Right atrium auricular region (tissue), 2 donors: ENCODE results near the gene PRICKLE2. TPM values are rescaled to one million over a fixed set of nuclear protein-coding genes. Genes with fewer than 3 reads are reported as not detected.

Experiments used
- DNase-seq: peaks from one replicate; pipeline ENCODE4 v3.0.0-alpha.2; 2019; ENCODE audit warnings: low spot score
- H3K27ac ChIP-seq, 2 donors: fragments of 200-600 bp; sonication (generic); 1 replicate in 1 of 2; 2 replicates in 1 of 2; pipeline ENCODE4 v1.5.1; 2016 to 2019
- H3K27me3 ChIP-seq, 2 donors: fragments of 200-600 bp; sonication (generic); one replicate each; pipeline versions ENCODE4 v1.5.1 to v1.6.0; 2017 to 2019
- H3K36me3 ChIP-seq: fragments of 200-600 bp; sonication (generic); one replicate; pipeline ENCODE4 v1.5.1; 2016
- H3K4me1 ChIP-seq, 2 donors: fragments of 200-600 bp; sonication (generic); one replicate each; pipeline versions ENCODE4 v1.5.1 to v1.6.0; 2017 to 2019
- H3K4me3 ChIP-seq, 2 donors: fragments of 200-600 bp; sonication (generic); 1 replicate in 1 of 2; 2 replicates in 1 of 2; pipeline ENCODE4 v1.5.1; 2017 to 2019; ENCODE audit warnings: mild to moderate bottlenecking in 1 of 2, moderate library complexity in 1 of 2
- H3K9me3 ChIP-seq, 2 donors: fragments of 200-600 bp; sonication (generic); one replicate each; pipeline ENCODE4 v1.5.1; 2019
- CTCF ChIP-seq, 2 donors: fragments of 200-600 bp; sonication (generic); IDR thresholded peaks; one replicate each; pipeline ENCODE4 v1.5.1; 2019; ENCODE audit warnings: antibody characterized with exemption in 2 of 2
- total RNA-seq, 2 donors: library from RNA; depleted of rRNA; stranded (reverse); fragments of >200 nt; gene quantifications; one replicate each; pipeline ENCODE4 v1.1.0, GENCODE V29; 2016

Gene PRICKLE2
- total RNA-seq, 2 donors from 2014 or later = 18.4 to 22.2 TPM

- H3K4me1 ChIP-seq = peaks cover 0 to 17% of the 10 kb centered on the region in 2 donors
- no peaks in the 10 kb centered on the region for H3K9me3 ChIP-seq
- no peaks in the 10 kb centered on the region for H3K36me3 ChIP-seq
- no peak overlapping the region for H3K27ac ChIP-seq
- no peaks in the 10 kb centered on the region for H3K27me3 ChIP-seq
- no peak for TF ChIP-seq CTCF (IDR thresholded peaks at IDR 0.05)
- no peak overlapping the region for H3K4me3 ChIP-seq
- no peak for DNase-seq
Observed at GRCh38 chr3:64064804-64065203, 160.5 kb downstream of the PRICKLE2 start.

GRCh38 chr3:64063983-64064438, 161.3 kb downstream of the PRICKLE2 start:
- no peak overlapping the region for H3K27ac ChIP-seq
- peaks cover 0 to 17% of the 10 kb centered on the region in 2 donors for H3K4me1 ChIP-seq
- no peak for DNase-seq
- no peaks in the 10 kb centered on the region for H3K27me3 ChIP-seq
- H3K9me3 ChIP-seq = no peaks in the 10 kb centered on the region
- H3K36me3 ChIP-seq = no peaks in the 10 kb centered on the region
- no peak for TF ChIP-seq CTCF (IDR thresholded peaks at IDR 0.05)
- no peak overlapping the region for H3K4me3 ChIP-seq

- no peak overlapping the region for H3K4me3 ChIP-seq
- DNase-seq = no peak
- H3K36me3 ChIP-seq = no peaks in the 10 kb centered on the region
- H3K27ac ChIP-seq = no peak overlapping the region
- H3K27me3 ChIP-seq = no peaks in the 10 kb centered on the region
- no peak for TF ChIP-seq CTCF (IDR thresholded peaks at IDR 0.05)
- H3K4me1 ChIP-seq = peaks cover 0 to 17% of the 10 kb centered on the region in 2 donors
- no peaks in the 10 kb centered on the region for H3K9me3 ChIP-seq
Observed at GRCh38 chr3:64063207-64063982, 161.9 kb downstream of the PRICKLE2 start.

- Histone ChIP-seq H3K4me3 (no peak overlapping the region), H3K36me3 (no peaks in the 10 kb centered on the region), H3K4me1 (peaks cover 0 to 6% of the 10 kb centered on the region in 2 donors), H3K9me3 (no peaks in the 10 kb centered on the region), H3K27ac (no peak overlapping the region), H3K27me3 (no peaks in the 10 kb centered on the region)
- DNase-seq = no peak
- TF ChIP-seq CTCF (IDR thresholded peaks at IDR 0.05) = no peak
Observed at GRCh38 chr3:64061628-64062027, 163.6 kb downstream of the PRICKLE2 start.

GRCh38 chr3:64059484-64060175, 165.6 kb downstream of the PRICKLE2 start:
- Histone ChIP-seq H3K4me1 (peaks cover 0 to 6% of the 10 kb centered on the region in 2 donors), H3K4me3 (no peak overlapping the region), H3K9me3 (no peaks in the 10 kb centered on the region), H3K27me3 (no peaks in the 10 kb centered on the region), H3K36me3 (no peaks in the 10 kb centered on the region), H3K27ac (no peak overlapping the region)
- DNase-seq = no peak
- no peak for TF ChIP-seq CTCF (IDR thresholded peaks at IDR 0.05)
